Stimulated activated CD4-positive, alpha-beta T cell treated with anti-CD3 and anti-CD28 coated beads, Interleukin-2, amount 100 ng/mL, for 48 hours (primary cell): ENCODE results near the gene SBSN.

ENCODE experiments used
- DNase-seq, 2 donors: peaks; one replicate each; pipeline ENCODE4 v3.0.0-alpha.2; 2020

The SBSN gene

GRCh38 chr19:35529241-35530218, 1.4 kb upstream of the SBSN start:
- DNase-seq: no peak

GRCh38 chr19:35525873-35526272, 2.2 kb downstream of the SBSN start:
- no peak for DNase-seq

GRCh38 chr19:35524181-35524837, 3.8 kb downstream of the SBSN start:
- DNase-seq: no peak

GRCh38 chr19:35522745-35523327, 5.3 kb downstream of the SBSN start:
- no peak for DNase-seq

- DNase-seq: no peak
These were observed 6.9 kb downstream of the SBSN start for GRCh38 chr19:35521124-35521743.

GRCh38 chr19:35519291-35519690, 8.8 kb downstream of the SBSN start:
- DNase-seq: no peak

- DNase-seq: no peak
These were observed 9.8 kb downstream of the SBSN start for GRCh38 chr19:35518313-35518712.

- no peak for DNase-seq
These were observed 10.8 kb downstream of the SBSN start for GRCh38 chr19:35517342-35517741.

- no peak for DNase-seq
These were observed 11.8 kb downstream of the SBSN start for GRCh38 chr19:35516310-35516709.

- no peak for DNase-seq
These were observed 13.8 kb downstream of the SBSN start for GRCh38 chr19:35514282-35514809.

- no peak for DNase-seq
These were observed 14.4 kb downstream of the SBSN start, which contains the start of gene DMKN for GRCh38 chr19:35513628-35514281. Gene DMKN, minus strand, starts transcription at chr19:35513649. Its CDS starts 174 bp downstream, at chr19:35513475.

- DNase-seq: no peak
These were observed 15.1 kb downstream of the SBSN start for GRCh38 chr19:35512831-35513627.

GRCh38 chr19:35511337-35511736, 16.8 kb downstream of the SBSN start:
- no peak for DNase-seq

GRCh38 chr19:35510626-35510964, 17.5 kb downstream of the SBSN start:
- DNase-seq: no peak

- peak; percentile 81 to 84 for DNase-seq
These were observed 18.1 kb downstream of the SBSN start for GRCh38 chr19:35509861-35510625.

- DNase-seq: no peak
These were observed 19.0 kb downstream of the SBSN start for GRCh38 chr19:35509018-35509652.

- no peak for DNase-seq
These were observed 20.0 kb downstream of the SBSN start for GRCh38 chr19:35508129-35508528.

- DNase-seq: no peak
These were observed 20.6 kb downstream of the SBSN start for GRCh38 chr19:35507561-35507960.

- no peak for DNase-seq
These were observed 22.1 kb downstream of the SBSN start for GRCh38 chr19:35506011-35506410.

- DNase-seq: no peak
These were observed 25.4 kb downstream of the SBSN start for GRCh38 chr19:35502751-35503150.
